SK-N-SH treated with all-trans-retinoic acid at 6 μM for 48 hours (cell line): ENCODE measurements around the gene PCBP3.

Experiments
- ARNTL ChIP-seq: fragments of 450-650 bp; formaldehyde crosslinking; IDR thresholded peaks from 2 replicates; pipeline ENCODE4 v1.5.0; 2020; ENCODE audit warnings: low read depth, mild to moderate bottlenecking, moderate library complexity, borderline replicate concordance
- CREB5 ChIP-seq: fragments of 250-450 bp; sonication (Bioruptor Pico); IDR thresholded peaks from 2 replicates; pipeline ENCODE4 v1.5.1; 2020; ENCODE audit warnings: low read depth, mild to moderate bottlenecking, moderate library complexity
- ESRRG ChIP-seq: fragments of 250-450 bp; sonication (Bioruptor Pico); IDR thresholded peaks from 2 replicates; pipeline ENCODE4 v1.6.1; 2021; ENCODE audit warnings: mild to moderate bottlenecking
- GLIS3 ChIP-seq: fragments of 250-450 bp; sonication (Bioruptor Pico); IDR thresholded peaks from 2 replicates; pipeline ENCODE4 v1.5.0; 2020; ENCODE audit warnings: mild to moderate bottlenecking, moderate library complexity
- OSR1 ChIP-seq: fragments of 250-450 bp; sonication (Bioruptor Pico); IDR thresholded peaks from 2 replicates; pipeline ENCODE4 v1.8.0; 2022; ENCODE audit warnings: moderate library complexity, mild to moderate bottlenecking, inconsistent platforms
- PATZ1 ChIP-seq: fragments of 250-450 bp; sonication (Bioruptor Pico); IDR thresholded peaks from 2 replicates; pipeline ENCODE4 v1.8.0; 2020; ENCODE audit warnings: mild to moderate bottlenecking, moderate library complexity, borderline replicate concordance
- PPARA ChIP-seq: fragments of 250-450 bp; sonication (Bioruptor Pico); IDR thresholded peaks from 2 replicates; pipeline ENCODE4 v1.5.0; 2020; ENCODE audit warnings: mild to moderate bottlenecking, borderline replicate concordance
- RARB ChIP-seq: fragments of 250-450 bp; sonication (Bioruptor Pico); IDR thresholded peaks from 2 replicates; pipeline ENCODE4 v1.8.0; 2021; ENCODE audit warnings: mild to moderate bottlenecking, moderate library complexity
- TCF4 ChIP-seq: fragments of 250-450 bp; sonication (Bioruptor Pico); IDR thresholded peaks from 2 replicates; pipeline ENCODE4 v1.8.0; 2021; ENCODE audit warnings: mild to moderate bottlenecking, moderate library complexity, borderline replicate concordance
- TOX ChIP-seq: fragments of 250-450 bp; sonication (Bioruptor Pico); IDR thresholded peaks from 2 replicates; pipeline ENCODE4 v1.8.0; 2021; ENCODE audit warnings: mild to moderate bottlenecking, moderate library complexity, borderline replicate concordance
- ZC3H10 ChIP-seq: fragments of 250-450 bp; sonication (Bioruptor Pico); IDR thresholded peaks from 2 replicates; pipeline ENCODE4 v1.5.1; 2021; ENCODE audit warnings: mild to moderate bottlenecking, moderate library complexity
- ZFP3 ChIP-seq: fragments of 250-450 bp; sonication (Bioruptor Pico); IDR thresholded peaks from 2 replicates; pipeline ENCODE4 v1.5.0; 2020; ENCODE audit warnings: mild to moderate bottlenecking, moderate library complexity
- ZNF565 ChIP-seq: fragments of 450-650 bp; formaldehyde crosslinking; conservative IDR thresholded peaks from 2 replicates; pipeline ENCODE4 v1.5.0; 2020; ENCODE audit warnings: low read depth, mild to moderate bottlenecking, moderate library complexity
- TF ChIP-seq, protein P1 (sequence below): fragments of 250-450 bp; sonication (Bioruptor Pico); IDR thresholded peaks from 2 replicates; pipeline ENCODE4 v1.5.1; 2021; ENCODE audit warnings: mild to moderate bottlenecking, moderate library complexity

DNA sequence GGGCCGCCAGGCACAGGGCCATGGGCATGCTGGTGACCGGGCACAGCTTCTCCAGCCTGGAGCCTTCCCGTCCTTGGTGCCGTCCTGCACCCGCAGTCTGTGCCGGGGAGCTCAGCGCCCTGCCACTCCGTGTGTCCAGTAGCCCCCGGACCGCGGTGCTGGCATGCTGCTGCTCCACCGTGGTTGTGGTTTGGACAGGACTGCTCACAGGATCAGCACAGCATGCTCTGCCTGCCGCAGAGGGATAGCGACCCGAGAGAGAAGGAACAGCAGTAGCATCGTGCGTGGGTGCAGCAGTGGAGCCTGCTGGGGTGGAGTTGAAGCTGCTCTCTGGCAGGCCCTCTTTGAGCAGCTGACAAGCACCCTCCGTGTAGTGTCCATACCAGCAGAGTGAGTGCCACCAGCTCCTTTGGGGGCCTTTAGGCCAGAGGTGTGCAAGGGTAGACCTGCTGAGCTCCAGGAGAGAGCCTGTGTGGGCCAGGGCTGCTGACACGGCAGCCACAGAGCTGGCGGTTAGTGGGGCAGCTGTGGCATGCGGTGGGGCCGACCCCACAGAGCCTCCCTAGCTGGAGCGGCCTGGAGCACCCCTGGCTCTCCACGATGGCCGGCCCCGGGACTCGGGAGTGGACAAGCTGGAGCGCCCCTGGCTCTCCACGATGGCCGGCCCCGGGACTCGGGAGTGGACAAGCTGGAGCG lies 6.4 kb upstream of the PCBP3 start:
- TF ChIP-seq PATZ1 (CRISPR knock-in tag) = no peak
- TF ChIP-seq OSR1 (CRISPR knock-in tag) = no peak
- no peak for TF ChIP-seq ARNTL (CRISPR knock-in tag)
- TF ChIP-seq ZNF565 (CRISPR knock-in tag) = no peak
- TF ChIP-seq ZC3H10 = no peak
- no peak for TF ChIP-seq PPARA
- TF ChIP-seq GLIS3 (CRISPR knock-in tag) = no peak
- TF ChIP-seq, protein P1, sequence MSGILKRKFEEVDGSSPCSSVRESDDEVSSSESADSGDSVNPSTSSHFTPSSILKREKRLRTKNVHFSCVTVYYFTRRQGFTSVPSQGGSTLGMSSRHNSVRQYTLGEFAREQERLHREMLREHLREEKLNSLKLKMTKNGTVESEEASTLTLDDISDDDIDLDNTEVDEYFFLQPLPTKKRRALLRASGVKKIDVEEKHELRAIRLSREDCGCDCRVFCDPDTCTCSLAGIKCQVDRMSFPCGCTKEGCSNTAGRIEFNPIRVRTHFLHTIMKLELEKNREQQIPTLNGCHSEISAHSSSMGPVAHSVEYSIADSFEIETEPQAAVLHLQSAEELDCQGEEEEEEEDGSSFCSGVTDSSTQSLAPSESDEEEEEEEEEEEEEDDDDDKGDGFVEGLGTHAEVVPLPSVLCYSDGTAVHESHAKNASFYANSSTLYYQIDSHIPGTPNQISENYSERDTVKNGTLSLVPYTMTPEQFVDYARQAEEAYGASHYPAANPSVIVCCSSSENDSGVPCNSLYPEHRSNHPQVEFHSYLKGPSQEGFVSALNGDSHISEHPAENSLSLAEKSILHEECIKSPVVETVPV (CRISPR knock-in tag) = no peak
- TF ChIP-seq TCF4 (CRISPR knock-in tag) = no peak
- no peak for TF ChIP-seq ESRRG (CRISPR knock-in tag)
- no peak for TF ChIP-seq CREB5
- TF ChIP-seq RARB (CRISPR knock-in tag) = no peak
- no peak for TF ChIP-seq ZFP3 (CRISPR knock-in tag)
- no peak for TF ChIP-seq TOX (CRISPR knock-in tag)
